Adrenal gland (tissue), 12 donors: ENCODE measurements around the gene ESRRB. TPM values are rescaled to one million over a fixed set of nuclear protein-coding genes. Genes with fewer than 3 reads are reported as not detected.
A peak's percentile ranks its signal among the peaks of the same experiment; 100 is the strongest.

Experiments used
- DNase-seq, 7 donors: peaks; one replicate each; pipeline ENCODE4 v3.0.0-alpha.2; 2019 to 2020
- H3K27ac ChIP-seq, 5 donors: fragments of 200-600 bp; sonication (generic) in 4 of 5; 1 replicate in 3 of 5; 2 replicates in 2 of 5; pipeline versions ENCODE4 v1.5.1 to v1.8.0; 2016 to 2020; ENCODE audit warnings: mild to moderate bottlenecking in 1 of 5
- H3K27me3 ChIP-seq: fragments of 200-600 bp; 2 replicates; pipeline ENCODE4 v1.8.0; 2021
- H3K36me3 ChIP-seq, 2 donors: fragments of 200-600 bp; replicated peaks in 1 of 2; 1 replicate in 1 of 2; 2 replicates in 1 of 2; pipeline versions ENCODE4 v1.5.1 to v1.8.0; 2018 to 2022
- H3K4me1 ChIP-seq, 2 donors: fragments of 200-600 bp; replicated peaks in 1 of 2; 1 replicate in 1 of 2; 2 replicates in 1 of 2; pipeline versions ENCODE4 v1.5.1 to v1.8.0; 2018 to 2021
- H3K4me3 ChIP-seq, 4 donors: fragments of 200-600 bp; sonication (generic) in 3 of 4; one replicate each; pipeline ENCODE4 v1.5.1; 2016 to 2018
- H3K9me3 ChIP-seq, 3 donors: fragments of 200-600 bp; sonication (generic) in 1 of 3; replicated peaks in 1 of 3; 1 replicate in 2 of 3; 2 replicates in 1 of 3; pipeline versions ENCODE4 v1.5.1 to v1.8.0; 2016 to 2021
- POLR2A ChIP-seq, 2 donors: fragments of 450-650 bp; IDR thresholded peaks; one replicate each; pipeline ENCODE4 v1.6.1; 2017; ENCODE audit warnings: antibody characterized with exemption in 2 of 2, mild to moderate bottlenecking in 2 of 2, moderate library complexity in 1 of 2
- WGBS, 4 donors: extraction: QIAGEN DNeasy Blood & Tissue Kit in 2 of 4; methylation state at CpG; one replicate each; pipeline versions ENCODE4 v1.1.5 to v1.1.7; 2013 to 2017; 5-methylcytosine and 5-hydroxymethylcytosine counted together
- intact Hi-C, 2 donors: fragments of 100-400 bp; cut with DNase I; formaldehyde crosslinking; loops; one replicate each; pipeline versions ENCODE4 v1.14.1 to v1.15.0; 2022 to 2023
- polyA plus RNA-seq, 3 donors: library from polyadenylated mRNA; stranded (reverse); fragments of 200-250 nt in 2 of 3; fragments of 350-450 nt in 1 of 3; fragmentation: Illumina TruSeq in 1 of 3; extraction: RNeasy Lipid Tissue Mini Kit (QIAGEN cat#74804) in 1 of 3; gene quantifications; one replicate each; pipeline ENCODE4 v1.2.3, GENCODE V29; 2013 to 2014
- total RNA-seq, 9 donors: library from RNA; depleted of rRNA in 4 of 9; stranded (reverse); fragments of >200 nt in 4 of 9; fragments of 120-200 nt in 1 of 9; fragmentation: NEBNext Ultra II Directional in 1 of 9; extraction: Animal tissue kit (Norgen Biotek cat#: 25700) in 1 of 9; gene quantifications; one replicate each; pipeline versions ENCODE4 v1.1.0 to v1.2.4, GENCODE V29; 2013 to 2023
- TF ChIP-seq, protein P1 (sequence below), 6 experiments: fragments of 450-650 bp in 4 of 6; fragments of 200-600 bp in 2 of 6; sonication (generic) in 1 of 6; IDR thresholded peaks; 1 replicate in 5 of 6; 2 replicates in 1 of 6; pipeline versions ENCODE4 v1.5.1 to v1.8.0; 2016 to 2021; ENCODE audit warnings: antibody characterized with exemption in 6 of 6, mild to moderate bottlenecking in 2 of 6, moderate library complexity in 1 of 6
- donor health status: healthy with polysubstance abuse.
- donor health status: Bipolar disorder and iron deficiency.
- donor health status: DM: yes; HTN: yes; CAD: no.
- donor health status: DM: no; HTN: no; CAD: no.
- donor health status: DM: no; HTN: no; CAD: no.
- donor health status: DM: yes; HTN: yes; CAD: no.

The ESRRB gene
- total and polyA plus RNA-seq, 12 donors, result 0.06 to 0.55 (median 0.23) TPM; not detected in 5

DNA sequence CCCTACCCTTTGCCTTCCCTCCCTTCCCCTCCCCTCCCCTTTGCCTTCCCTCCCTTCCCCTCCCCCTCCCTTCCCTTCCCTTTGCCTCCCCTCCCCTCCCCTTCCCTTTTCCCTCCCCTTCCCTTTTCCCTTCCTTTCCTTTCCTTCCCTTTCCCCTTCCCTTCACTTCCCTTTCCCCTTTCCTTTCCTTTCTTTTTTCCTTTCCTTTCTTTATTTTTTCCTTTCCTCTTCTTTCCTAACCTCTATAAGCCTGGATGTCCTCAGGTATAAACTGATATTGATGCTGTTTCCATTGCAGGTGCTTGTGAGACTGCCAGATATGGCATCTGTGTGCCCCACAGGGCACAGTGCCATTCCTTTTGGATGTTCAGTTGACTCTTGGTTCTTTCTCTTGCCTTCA is 163.2 kb downstream of the ESRRB start:
- no peaks in the 10 kb centered on the region for H3K4me1 ChIP-seq
- no peak overlapping the region for H3K4me3 ChIP-seq
- H3K9me3 ChIP-seq, result no peaks in the 10 kb centered on the region
- intact Hi-C loops, result no loop called here
- peaks cover 5% of the 10 kb centered on the region for H3K27me3 ChIP-seq
- H3K36me3 ChIP-seq, result no peaks in the 10 kb centered on the region
- DNase-seq, result no peak
- no peak for TF ChIP-seq POLR2A (IDR thresholded peaks at IDR 0.05)
- TF ChIP-seq, protein P1, sequence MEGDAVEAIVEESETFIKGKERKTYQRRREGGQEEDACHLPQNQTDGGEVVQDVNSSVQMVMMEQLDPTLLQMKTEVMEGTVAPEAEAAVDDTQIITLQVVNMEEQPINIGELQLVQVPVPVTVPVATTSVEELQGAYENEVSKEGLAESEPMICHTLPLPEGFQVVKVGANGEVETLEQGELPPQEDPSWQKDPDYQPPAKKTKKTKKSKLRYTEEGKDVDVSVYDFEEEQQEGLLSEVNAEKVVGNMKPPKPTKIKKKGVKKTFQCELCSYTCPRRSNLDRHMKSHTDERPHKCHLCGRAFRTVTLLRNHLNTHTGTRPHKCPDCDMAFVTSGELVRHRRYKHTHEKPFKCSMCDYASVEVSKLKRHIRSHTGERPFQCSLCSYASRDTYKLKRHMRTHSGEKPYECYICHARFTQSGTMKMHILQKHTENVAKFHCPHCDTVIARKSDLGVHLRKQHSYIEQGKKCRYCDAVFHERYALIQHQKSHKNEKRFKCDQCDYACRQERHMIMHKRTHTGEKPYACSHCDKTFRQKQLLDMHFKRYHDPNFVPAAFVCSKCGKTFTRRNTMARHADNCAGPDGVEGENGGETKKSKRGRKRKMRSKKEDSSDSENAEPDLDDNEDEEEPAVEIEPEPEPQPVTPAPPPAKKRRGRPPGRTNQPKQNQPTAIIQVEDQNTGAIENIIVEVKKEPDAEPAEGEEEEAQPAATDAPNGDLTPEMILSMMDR (IDR thresholded peaks at IDR 0.05), result no peak
- no peak overlapping the region for H3K27ac ChIP-seq

GRCh38 chr14:76541594-76542219 is 165.8 kb downstream of the ESRRB start:
- H3K36me3 ChIP-seq, result no peaks in the 10 kb centered on the region
- intact Hi-C loops, result no loop called here
- H3K27me3 ChIP-seq, result peaks cover 5% of the 10 kb centered on the region
- no peaks in the 10 kb centered on the region for H3K4me1 ChIP-seq
- no peak overlapping the region for H3K27ac ChIP-seq
- TF ChIP-seq, protein P1 (IDR thresholded peaks at IDR 0.05), result no peak
- DNase-seq, result no peak
- H3K4me3 ChIP-seq, result no peak overlapping the region
- 27 to 41% (median 35%) methylated on average over 10 of the region's 10 CpGs for WGBS, 4 donors
- H3K9me3 ChIP-seq, result no peaks in the 10 kb centered on the region

- H3K27me3 ChIP-seq, result peaks cover 5% of the 10 kb centered on the region
- TF ChIP-seq, protein P1 (IDR thresholded peaks at IDR 0.05), result peak in 5 of 6 experiments; percentile 11 to 28 (median 23)
- TF ChIP-seq POLR2A (IDR thresholded peaks at IDR 0.05), result no peak
Observed at GRCh38 chr14:76546426-76547221, 170.7 kb downstream of the ESRRB start.

DNA sequence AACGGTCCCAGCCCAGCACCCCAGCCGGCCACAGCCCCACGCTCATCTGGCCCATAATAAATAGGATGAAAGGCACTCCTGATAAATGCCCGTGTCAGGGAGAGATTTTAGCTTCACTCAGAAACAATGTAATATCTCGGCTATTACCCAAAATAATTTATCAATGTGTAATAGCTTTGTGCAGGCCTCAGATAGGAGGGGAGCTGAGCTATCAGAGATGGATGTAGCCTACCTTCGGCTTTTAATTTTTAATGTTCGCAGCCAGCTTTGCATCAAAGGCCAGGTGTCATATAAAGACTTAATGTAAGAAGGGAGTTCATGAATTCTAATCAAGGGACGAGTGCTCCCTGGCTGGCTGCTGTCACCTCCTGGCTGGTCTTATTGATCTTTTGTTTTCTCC is 171.9 kb downstream of the ESRRB start:
- Histone ChIP-seq H3K27me3 (peaks cover 1% of the 10 kb centered on the region), H3K9me3 (no peaks in the 10 kb centered on the region), H3K4me1 (no peaks in the 10 kb centered on the region), H3K36me3 (no peaks in the 10 kb centered on the region), H3K4me3 (no peak overlapping the region), H3K27ac (no peak overlapping the region)
- intact Hi-C loops, result no loop called here
- WGBS, 4 donors, result 64 to 87% (median 84%) methylated on average over 8 of the region's 8 CpGs
- no peak for TF ChIP-seq POLR2A (IDR thresholded peaks at IDR 0.05)
- TF ChIP-seq, protein P1 (IDR thresholded peaks at IDR 0.05), result no peak
- DNase-seq, result no peak

More at GRCh38 chr14:76546426-76547221, 170.7 kb downstream of the ESRRB start:
- 56 to 62% (median 58%) methylated on average over 9 to 10 of the region's 10 CpGs for WGBS, 4 donors
- H3K36me3 ChIP-seq, result no peaks in the 10 kb centered on the region
- H3K4me3 ChIP-seq, result no peak overlapping the region
- H3K9me3 ChIP-seq, result no peaks in the 10 kb centered on the region
- no peak overlapping the region for H3K27ac ChIP-seq
- H3K4me1 ChIP-seq, result no peaks in the 10 kb centered on the region
- intact Hi-C loops, result no loop called here
- peak in 3 of 7 donors; percentile 10 to 33 (median 14) for DNase-seq
